HG03039 (cell line): ENCODE results near the gene UNC119B.

ENCODE experiments used
- ATAC-seq: cut with Tn5 transposase; IDR thresholded peaks from one replicate; pipeline ENCODE4 v1.9.1; 2021; ENCODE audit warnings: mild to moderate bottlenecking, moderate library complexity; ENCODE audit not compliant: unreplicated experiment

Gene UNC119B

DNA sequence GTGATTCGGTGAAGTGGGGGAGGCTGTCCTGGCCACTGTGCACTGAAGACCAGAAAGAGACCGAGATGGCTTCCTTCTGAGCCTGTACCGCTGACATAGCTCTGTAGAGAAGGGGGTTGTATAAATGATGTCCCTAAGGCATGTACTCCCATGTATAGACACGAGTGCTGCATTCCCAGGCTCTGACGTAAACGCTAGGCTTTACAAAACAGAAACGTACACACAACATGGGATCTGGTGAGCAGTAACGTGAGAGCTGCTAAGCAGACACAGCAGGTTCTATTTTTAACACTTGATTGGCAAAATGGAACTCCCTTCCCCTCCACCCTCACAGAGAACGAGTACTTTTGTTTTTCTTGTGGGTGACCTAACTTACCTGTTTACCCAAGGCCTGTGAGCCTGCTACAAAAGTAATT lies 51.3 kb downstream of the UNC119B start:
- ATAC-seq, result no peak

DNA sequence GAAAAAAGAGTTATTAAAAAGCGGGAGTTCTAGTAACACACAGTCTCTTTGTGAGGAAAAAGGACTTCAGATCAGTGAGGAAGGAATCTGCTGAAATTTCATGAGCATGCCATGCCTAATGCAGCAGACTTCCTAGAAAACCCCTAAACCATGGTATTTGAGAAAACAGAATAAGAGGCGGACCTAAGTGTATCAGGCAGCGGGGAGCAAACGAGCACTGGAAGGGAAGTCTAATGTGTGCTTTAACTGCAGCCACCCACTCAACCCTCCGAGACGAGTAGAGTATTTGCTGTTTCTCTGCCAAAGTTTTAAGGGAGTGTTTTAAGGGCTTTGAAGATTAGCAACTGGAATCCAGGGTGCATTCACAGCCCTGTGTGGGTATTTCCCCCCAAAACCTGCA lies 51.8 kb downstream of the UNC119B start:
- no peak for ATAC-seq

DNA sequence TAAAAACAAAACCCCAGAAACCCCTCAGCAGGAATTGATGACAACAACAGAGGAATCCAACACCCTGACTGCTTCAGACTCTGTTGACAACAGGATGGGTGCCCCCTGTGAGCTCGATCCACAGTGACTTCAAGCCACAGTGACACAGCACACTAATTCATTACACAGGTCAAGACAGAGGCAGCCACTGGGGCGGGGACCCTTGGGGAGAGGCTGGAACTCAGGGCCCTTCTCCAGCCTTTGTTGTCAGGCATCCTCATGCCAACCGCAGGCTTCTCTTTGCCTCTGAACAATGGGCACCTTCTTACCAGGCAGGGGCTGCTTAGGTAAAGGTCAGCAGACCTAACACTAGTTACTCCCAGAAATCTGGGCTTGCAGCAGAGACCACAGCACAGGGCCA lies 53.0 kb downstream of the UNC119B start:
- ATAC-seq, result no peak

DNA sequence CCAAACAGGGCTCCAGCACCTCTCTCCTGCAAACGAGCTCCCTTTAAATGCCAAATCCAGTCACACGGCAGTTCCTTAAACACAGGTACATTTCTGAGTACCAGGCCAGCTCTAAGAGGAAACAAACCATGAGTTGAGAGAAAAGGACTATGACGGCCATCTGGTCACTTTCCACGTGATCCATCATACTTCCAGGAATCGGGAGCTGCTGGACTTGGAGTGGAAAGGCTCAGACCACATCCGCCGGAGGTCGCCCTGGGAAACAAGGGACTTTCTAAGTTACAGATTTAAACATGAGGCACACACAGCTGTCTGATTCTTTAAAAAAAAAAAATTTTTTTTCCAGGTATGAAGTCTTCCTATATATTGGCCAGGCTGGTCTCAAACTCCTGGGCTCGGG lies 54.6 kb downstream of the UNC119B start:
- no peak for ATAC-seq

DNA sequence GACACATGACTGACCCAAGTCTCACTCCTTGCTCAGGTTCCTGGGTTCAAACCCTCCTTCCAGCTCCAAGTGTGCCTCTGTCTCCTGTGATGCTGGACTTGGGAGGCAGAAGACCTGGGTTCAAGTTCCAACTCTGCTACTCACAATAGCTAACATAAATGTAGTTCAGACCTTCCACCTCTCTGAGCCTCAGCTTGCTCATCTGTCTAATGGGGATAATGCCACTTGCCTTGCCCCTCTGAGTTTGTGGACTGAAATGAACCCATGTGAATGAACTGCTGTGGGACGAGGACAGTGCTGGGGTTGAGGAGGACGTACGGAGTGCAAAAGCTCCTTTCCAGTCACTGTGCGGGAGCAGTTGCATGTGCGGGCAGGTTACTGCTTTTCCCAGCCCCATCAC lies 56.3 kb downstream of the UNC119B start:
- ATAC-seq, result no peak

DNA sequence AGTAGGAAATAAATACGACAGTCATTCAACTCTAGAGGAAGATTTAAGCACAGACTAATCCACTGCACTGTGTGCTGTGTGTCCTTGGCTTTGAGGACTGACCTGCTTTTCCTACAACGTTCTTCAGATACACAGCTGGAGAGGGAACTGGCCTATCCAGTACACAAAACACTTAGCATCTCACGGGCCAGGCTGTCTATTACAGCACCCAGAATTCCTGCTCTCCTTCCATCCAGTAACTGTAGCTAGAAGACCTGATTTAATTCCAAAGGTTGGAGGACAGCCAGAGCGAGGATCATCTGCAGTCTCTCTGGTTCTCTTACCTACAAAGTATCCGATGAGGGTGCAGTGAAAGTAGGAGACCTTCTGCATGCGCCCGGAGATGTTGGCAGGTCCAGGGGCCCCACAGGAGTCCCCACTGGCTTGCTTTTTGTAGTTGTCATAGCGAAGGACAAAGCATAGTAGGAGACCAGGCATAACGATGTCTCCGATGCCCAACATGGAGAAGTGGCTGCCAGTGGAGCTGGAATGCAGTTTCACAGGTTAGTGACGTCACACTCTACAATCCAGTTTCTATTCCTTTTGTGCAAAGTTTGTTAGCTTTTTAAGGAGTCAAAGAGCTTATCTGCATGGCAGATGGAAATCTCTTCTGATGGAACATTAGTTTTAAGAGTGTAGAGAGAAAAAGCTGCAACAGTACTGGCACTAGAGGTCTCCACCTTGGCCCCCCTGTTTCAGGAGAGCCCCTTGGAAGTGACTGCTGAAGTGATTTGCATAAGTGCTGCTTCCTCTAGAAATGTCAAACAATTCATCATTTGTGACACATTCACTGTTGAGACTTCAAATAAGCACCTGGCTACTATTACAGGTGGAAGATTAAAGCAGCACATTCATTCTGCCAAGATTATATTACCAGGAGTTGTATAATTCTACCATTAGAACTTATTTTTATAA lies 57.1 kb downstream of the UNC119B start:
- no peak for ATAC-seq

DNA sequence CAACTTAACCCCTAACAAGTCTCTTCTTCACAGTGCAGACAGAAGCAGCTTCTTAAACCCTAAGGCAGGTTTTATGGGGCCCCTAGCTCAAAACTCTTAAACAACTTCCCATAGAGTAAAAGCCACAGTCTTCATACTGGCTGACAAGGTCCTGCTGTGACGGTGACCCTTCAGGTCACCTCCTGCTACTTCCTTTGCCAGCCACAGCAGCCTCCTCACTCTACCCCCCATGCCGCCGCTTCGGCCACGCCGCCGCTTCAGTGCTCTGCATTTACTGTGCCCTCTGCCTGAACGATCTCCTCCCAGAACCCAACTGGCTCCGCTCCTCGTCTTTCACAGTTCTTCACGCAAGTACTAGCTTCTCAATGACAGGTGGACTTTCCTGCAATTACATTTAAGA lies 60.8 kb downstream of the UNC119B start:
- ATAC-seq, result no peak
